GM12864 (cell line): Measurements from ENCODE around the gene CORO2B.

Experiments used
- DNase-seq: peaks from one replicate; pipeline ENCODE4 v3.0.0-alpha.2; 2011; ENCODE audit warnings: low read depth
- H3K4me3 ChIP-seq: 2 replicates; pipeline ENCODE4 v1.5.1; 2011; ENCODE audit warnings: mild to moderate bottlenecking, low read depth, low read length, control low read depth
- CTCF ChIP-seq: IDR thresholded peaks from 2 replicates; pipeline ENCODE4 v1.5.1; 2011; ENCODE audit warnings: low read depth, mild to moderate bottlenecking, moderate library complexity, low read length, control low read depth, inconsistent platforms; ENCODE audit errors: missing control alignments

The CORO2B gene

GRCh38 chr15:68653801-68654200 is 75.0 kb downstream of the CORO2B start:
- DNase-seq = no peak
- no peak overlapping the region for H3K4me3 ChIP-seq
- no peak for TF ChIP-seq CTCF

GRCh38 chr15:68654786-68655560 is 76.2 kb downstream of the CORO2B start:
- no peak overlapping the region for H3K4me3 ChIP-seq
- no peak for DNase-seq
- TF ChIP-seq CTCF = no peak

- TF ChIP-seq CTCF = no peak
- no peak for DNase-seq
- H3K4me3 ChIP-seq = no peak overlapping the region
Measured at GRCh38 chr15:68655686-68656437, 77.1 kb downstream of the CORO2B start.

GRCh38 chr15:68656438-68656739 is 77.6 kb downstream of the CORO2B start:
- no peak for TF ChIP-seq CTCF
- DNase-seq = no peak

GRCh38 chr15:68658151-68658550 is 79.4 kb downstream of the CORO2B start:
- DNase-seq = no peak
- no peak for TF ChIP-seq CTCF
- H3K4me3 ChIP-seq = no peak overlapping the region

More at GRCh38 chr15:68656438-68656739, 77.6 kb downstream of the CORO2B start:
- H3K4me3 ChIP-seq = no peak overlapping the region

- no peak for TF ChIP-seq CTCF
- H3K4me3 ChIP-seq = no peak overlapping the region
- no peak for DNase-seq
Measured at GRCh38 chr15:68658641-68659358, 80.0 kb downstream of the CORO2B start.
